Trophoblast cell (in vitro differentiated cells and primary cell): ENCODE measurements around the gene TMEM135.

Source experiments
- DNase-seq, 2 donors: peaks; one replicate each; pipeline ENCODE4 v3.0.0-alpha.2; 2016
- H2AFZ ChIP-seq: 2 replicates; pipeline ENCODE4 v1.6.1; 2013; ENCODE audit warnings: low read length, moderate library complexity, mild to moderate bottlenecking; ENCODE audit not compliant: insufficient read depth, poor library complexity
- H2AK5ac ChIP-seq: 2 replicates; pipeline ENCODE4 v1.6.1; 2013; ENCODE audit warnings: mild to moderate bottlenecking, low read length
- H2BK120ac ChIP-seq: 2 replicates; pipeline ENCODE4 v1.6.1; 2013; ENCODE audit warnings: low read length, mild to moderate bottlenecking, moderate library complexity; ENCODE audit not compliant: insufficient read depth, poor library complexity
- H2BK12ac ChIP-seq: 2 replicates; pipeline ENCODE4 v1.6.1; 2013; ENCODE audit warnings: mild to moderate bottlenecking, low read length, moderate library complexity
- H2BK5ac ChIP-seq: 2 replicates; pipeline ENCODE4 v1.6.1; 2013; ENCODE audit warnings: low read length, low read depth, moderate library complexity, mild to moderate bottlenecking; ENCODE audit not compliant: poor library complexity
- H3K14ac ChIP-seq: 2 replicates; pipeline ENCODE4 v1.6.1; 2013; ENCODE audit warnings: mild to moderate bottlenecking, low read length
- H3K18ac ChIP-seq: 2 replicates; pipeline ENCODE4 v1.6.1; 2013; ENCODE audit warnings: mild to moderate bottlenecking, low read length
- H3K23ac ChIP-seq: 2 replicates; pipeline ENCODE4 v1.6.1; 2013; ENCODE audit warnings: low read length
- H3K27ac ChIP-seq: 2 replicates; pipeline ENCODE4 v1.5.1; 2013; ENCODE audit warnings: low read depth, mild to moderate bottlenecking, inconsistent platforms, low read length, moderate library complexity
- H3K27me3 ChIP-seq: 2 replicates; pipeline ENCODE4 v1.6.1; 2013; ENCODE audit warnings: inconsistent platforms, mild to moderate bottlenecking, low read length, moderate library complexity; ENCODE audit not compliant: insufficient read depth
- H3K36me3 ChIP-seq, 2 experiments: 1 replicate in 1 of 2; 2 replicates in 1 of 2; pipeline ENCODE4 v1.6.1; 2013; ENCODE audit warnings: low read length in 2 of 2, mild to moderate bottlenecking in 2 of 2, moderate library complexity in 1 of 2; ENCODE audit not compliant: insufficient read depth in 2 of 2, control insufficient read depth in 1 of 2
- H3K4ac ChIP-seq: 2 replicates; pipeline ENCODE4 v1.6.1; 2013; ENCODE audit warnings: low read depth, mild to moderate bottlenecking, low read length, moderate library complexity
- H3K4me1 ChIP-seq, 2 experiments: 1 replicate in 1 of 2; 2 replicates in 1 of 2; pipeline ENCODE4 v1.6.1; 2013; ENCODE audit warnings: low read length in 2 of 2, mild to moderate bottlenecking in 2 of 2, moderate library complexity in 1 of 2; ENCODE audit not compliant: insufficient read depth in 2 of 2, control insufficient read depth in 1 of 2
- H3K4me2 ChIP-seq: 2 replicates; pipeline ENCODE4 v1.6.1; 2013; ENCODE audit warnings: inconsistent platforms, mild to moderate bottlenecking, low read length, moderate library complexity
- H3K4me3 ChIP-seq: 2 replicates; pipeline ENCODE4 v1.5.1; 2013; ENCODE audit warnings: mild to moderate bottlenecking, low read depth, low read length, inconsistent platforms
- H3K79me1 ChIP-seq: one replicate; pipeline ENCODE4 v1.6.1; 2013; ENCODE audit warnings: low read length
- H3K79me2 ChIP-seq: 2 replicates; pipeline ENCODE4 v1.6.1; 2013; ENCODE audit warnings: low read length, mild to moderate bottlenecking; ENCODE audit not compliant: control insufficient read depth, insufficient read depth, poor library complexity
- H3K9ac ChIP-seq: 2 replicates; pipeline ENCODE4 v1.6.1; 2013; ENCODE audit warnings: mild to moderate bottlenecking, low read length
- H3K9me3 ChIP-seq: 2 replicates; pipeline ENCODE4 v1.6.1; 2013; ENCODE audit warnings: low read depth, mild to moderate bottlenecking, control low read depth, inconsistent platforms, low read length; ENCODE audit not compliant: insufficient read depth
- H4K12ac ChIP-seq: 2 replicates; pipeline ENCODE4 v1.6.1; 2013; ENCODE audit warnings: low read depth, mild to moderate bottlenecking, low read length, moderate library complexity
- H4K8ac ChIP-seq: 2 replicates; pipeline ENCODE4 v1.6.1; 2013; ENCODE audit warnings: low read depth, mild to moderate bottlenecking, low read length, moderate library complexity
- H4K91ac ChIP-seq: one replicate; pipeline ENCODE4 v1.6.1; 2013; ENCODE audit warnings: low read depth, mild to moderate bottlenecking, low read length, moderate library complexity
- WGBS: extraction: QIAGEN DNeasy Blood & Tissue Kit; methylation state at CpG from one replicate; pipeline ENCODE4 v1.1.7; 2013; ENCODE audit warnings: missing lambda C conversion rate; ENCODE audit not compliant: insufficient read length, insufficient coverage; ENCODE audit errors: extremely low coverage; 5-methylcytosine and 5-hydroxymethylcytosine counted together

TMEM135 gene

DNA sequence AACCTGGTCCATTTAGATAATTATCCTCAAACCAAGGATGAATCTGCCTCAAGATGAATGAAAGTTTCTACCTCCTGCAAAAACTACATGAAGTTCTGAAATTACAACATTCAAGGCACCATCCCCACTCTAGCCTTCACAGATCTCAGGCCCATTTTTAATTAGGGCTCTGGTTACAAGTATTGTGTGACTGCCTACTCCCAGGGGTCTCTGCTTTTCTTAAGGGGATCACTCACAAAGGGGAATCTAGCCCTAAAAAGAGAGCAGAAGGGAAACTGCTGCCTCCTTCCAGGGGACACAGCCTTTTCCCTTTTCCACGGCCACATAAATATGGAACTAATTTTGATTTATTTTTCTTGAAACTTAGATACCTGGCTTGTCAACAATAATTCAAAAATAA lies 17.4 kb upstream of the TMEM135 start:
- Histone ChIP-seq H2BK5ac (no peak overlapping the region), H4K91ac (no peak overlapping the region), H2BK120ac (no peak overlapping the region), H3K9me3 (no peaks in the 10 kb centered on the region), H3K4me2 (no peak overlapping the region), H3K27ac (no peak overlapping the region), H3K4me1 (peaks cover 0 to 3% of the 10 kb centered on the region in 2 experiments), H3K36me3 (no peaks in the 10 kb centered on the region), H4K12ac (no peak overlapping the region), H3K27me3 (no peaks in the 10 kb centered on the region), H3K9ac (no peak overlapping the region), H3K79me2 (no peaks in the 10 kb centered on the region), H3K4me3 (no peak overlapping the region), H3K18ac (no peak overlapping the region), H2AK5ac (no peak overlapping the region), H2BK12ac (no peak overlapping the region), H4K8ac (no peak overlapping the region), H3K14ac (no peak overlapping the region), H3K23ac (no peak overlapping the region), H3K4ac (no peak overlapping the region), H2AFZ (no peak overlapping the region), H3K79me1 (no peaks in the 10 kb centered on the region)
- DNase-seq = no peak
- no CpG with 5 or more reads among the region's 1 CpG for WGBS

- no peak overlapping the region for H4K91ac ChIP-seq
- H3K4ac ChIP-seq = no peak overlapping the region
- no peak overlapping the region for H4K12ac ChIP-seq
- no peaks in the 10 kb centered on the region for H3K79me1 ChIP-seq
- no peak overlapping the region for H4K8ac ChIP-seq
- H3K4me3 ChIP-seq = no peak overlapping the region
- H3K14ac ChIP-seq = no peak overlapping the region
- no peaks in the 10 kb centered on the region for H3K9me3 ChIP-seq
- H3K36me3 ChIP-seq = no peaks in the 10 kb centered on the region
- no peak overlapping the region for H3K18ac ChIP-seq
- no peak overlapping the region for H2AK5ac ChIP-seq
- no peak overlapping the region for H3K23ac ChIP-seq
- H2BK12ac ChIP-seq = no peak overlapping the region
- H2BK5ac ChIP-seq = no peak overlapping the region
- no peak overlapping the region for H2BK120ac ChIP-seq
- DNase-seq = no peak
- no CpG with 5 or more reads among the region's 3 CpGs for WGBS
- no peak overlapping the region for H2AFZ ChIP-seq
- no peak overlapping the region for H3K9ac ChIP-seq
- H3K4me2 ChIP-seq = no peak overlapping the region
- H3K27ac ChIP-seq = no peak overlapping the region
- H3K79me2 ChIP-seq = no peaks in the 10 kb centered on the region
- H3K27me3 ChIP-seq = no peaks in the 10 kb centered on the region
- peaks cover 0 to 3% of the 10 kb centered on the region in 2 experiments for H3K4me1 ChIP-seq
Observed at GRCh38 chr11:87020764-87021365, 16.9 kb upstream of the TMEM135 start.

DNA sequence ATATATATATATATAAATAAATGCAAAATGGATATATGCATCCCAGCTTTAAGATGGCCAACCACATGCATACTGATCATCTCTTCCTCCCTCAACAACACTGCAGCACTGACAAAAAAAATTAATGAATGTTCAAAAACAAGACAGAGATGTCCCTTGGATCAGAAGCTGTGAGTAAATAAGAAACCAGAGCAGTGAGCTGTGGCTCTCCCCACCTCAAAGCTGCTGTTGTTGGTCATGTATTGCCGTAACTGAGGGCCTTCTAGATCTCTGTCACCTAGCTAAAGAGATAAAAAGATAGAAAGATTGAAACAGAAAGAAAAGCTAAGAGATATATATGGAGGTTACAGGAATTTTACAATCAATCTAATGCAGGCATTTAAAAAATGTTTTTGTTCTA lies 15.5 kb upstream of the TMEM135 start:
- no peaks in the 10 kb centered on the region for H3K79me1 ChIP-seq
- H3K27ac ChIP-seq = no peak overlapping the region
- H4K91ac ChIP-seq = no peak overlapping the region
- no peak overlapping the region for H4K8ac ChIP-seq
- H3K36me3 ChIP-seq = no peaks in the 10 kb centered on the region
- no peak overlapping the region for H2BK120ac ChIP-seq
- H2BK5ac ChIP-seq = no peak overlapping the region
- H2BK12ac ChIP-seq = no peak overlapping the region
- no peak overlapping the region for H3K14ac ChIP-seq
- H3K18ac ChIP-seq = no peak overlapping the region
- H2AFZ ChIP-seq = no peak overlapping the region
- no peak overlapping the region for H2AK5ac ChIP-seq
- H3K9ac ChIP-seq = no peak overlapping the region
- peaks cover 0 to 3% of the 10 kb centered on the region in 2 experiments for H3K4me1 ChIP-seq
- no peak overlapping the region for H3K4ac ChIP-seq
- H3K79me2 ChIP-seq = no peaks in the 10 kb centered on the region
- no peak overlapping the region for H4K12ac ChIP-seq
- no peaks in the 10 kb centered on the region for H3K9me3 ChIP-seq
- no CpG with 5 or more reads among the region's 1 CpG for WGBS
- DNase-seq = no peak
- no peak overlapping the region for H3K4me3 ChIP-seq
- H3K23ac ChIP-seq = no peak overlapping the region
- no peak overlapping the region for H3K4me2 ChIP-seq
- no peaks in the 10 kb centered on the region for H3K27me3 ChIP-seq

DNA sequence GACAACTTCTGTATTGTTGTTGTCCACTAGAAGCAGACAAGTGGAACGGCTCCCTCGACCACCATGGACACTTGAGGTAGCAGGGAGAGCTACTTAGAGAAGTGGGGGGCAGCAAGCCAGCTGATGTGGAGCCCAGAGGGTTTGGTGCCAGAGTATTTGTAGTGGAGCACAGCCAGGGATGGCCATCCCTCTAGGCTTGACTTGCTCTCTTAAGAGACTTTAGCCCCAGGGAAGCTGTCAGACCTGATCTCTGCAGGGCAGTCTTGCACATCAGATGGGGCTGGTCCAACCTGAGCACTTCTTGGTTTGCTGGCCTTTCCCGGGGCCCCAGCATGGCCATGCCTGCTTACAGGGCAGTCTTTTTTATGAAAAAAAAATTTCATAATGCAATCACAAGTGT lies 15.0 kb upstream of the TMEM135 start:
- no CpG with 5 or more reads among the region's 3 CpGs for WGBS
- Histone ChIP-seq H3K36me3 (no peaks in the 10 kb centered on the region), H2AFZ (no peak overlapping the region), H3K4ac (no peak overlapping the region), H3K4me3 (no peak overlapping the region), H2AK5ac (no peak overlapping the region), H3K27me3 (no peaks in the 10 kb centered on the region), H3K18ac (no peak overlapping the region), H3K23ac (no peak overlapping the region), H4K91ac (no peak overlapping the region), H3K9ac (no peak overlapping the region), H2BK120ac (no peak overlapping the region), H3K4me1 (peaks cover 0 to 3% of the 10 kb centered on the region in 2 experiments), H2BK12ac (no peak overlapping the region), H4K12ac (no peak overlapping the region), H3K9me3 (no peaks in the 10 kb centered on the region), H3K27ac (no peak overlapping the region), H2BK5ac (no peak overlapping the region), H3K79me1 (no peaks in the 10 kb centered on the region), H3K4me2 (no peak overlapping the region), H3K79me2 (no peaks in the 10 kb centered on the region), H3K14ac (no peak overlapping the region), H4K8ac (no peak overlapping the region)
- no peak for DNase-seq
